HG03196 (cell line): Measurements from ENCODE around the gene SGPP2.
"Not testable (repeated sequence)": the region's sequence is repeated elsewhere in the genome, so short reads cannot be mapped to it uniquely, and the experiment has no call there.

Source experiments
- ATAC-seq: cut with Tn5 transposase; IDR thresholded peaks from one replicate; pipeline ENCODE4 v1.9.1; 2021; ENCODE audit not compliant: unreplicated experiment

The SGPP2 gene

DNA sequence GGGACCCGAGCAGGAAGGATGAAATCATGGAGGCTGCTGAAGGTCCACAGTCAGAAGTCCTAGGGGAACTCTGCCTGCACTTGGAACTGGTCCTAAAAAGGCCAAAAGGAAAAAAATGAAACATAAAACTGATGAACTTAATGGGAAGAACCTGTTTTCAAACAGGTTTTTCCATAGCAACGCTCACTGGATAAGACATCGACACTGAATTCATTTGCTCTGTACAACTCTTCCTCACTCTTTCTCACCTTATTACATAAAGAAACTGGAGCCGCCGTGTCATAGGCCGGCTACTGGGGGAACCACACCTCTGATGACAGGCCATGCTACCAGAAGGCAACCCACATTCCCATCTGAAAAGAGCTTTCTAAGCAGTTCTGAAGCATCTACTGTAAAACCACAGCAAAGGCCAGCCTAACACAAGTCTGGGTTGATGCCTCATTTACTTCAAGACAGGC lies 147.9 kb downstream of the SGPP2 start:
- no peak for ATAC-seq

DNA sequence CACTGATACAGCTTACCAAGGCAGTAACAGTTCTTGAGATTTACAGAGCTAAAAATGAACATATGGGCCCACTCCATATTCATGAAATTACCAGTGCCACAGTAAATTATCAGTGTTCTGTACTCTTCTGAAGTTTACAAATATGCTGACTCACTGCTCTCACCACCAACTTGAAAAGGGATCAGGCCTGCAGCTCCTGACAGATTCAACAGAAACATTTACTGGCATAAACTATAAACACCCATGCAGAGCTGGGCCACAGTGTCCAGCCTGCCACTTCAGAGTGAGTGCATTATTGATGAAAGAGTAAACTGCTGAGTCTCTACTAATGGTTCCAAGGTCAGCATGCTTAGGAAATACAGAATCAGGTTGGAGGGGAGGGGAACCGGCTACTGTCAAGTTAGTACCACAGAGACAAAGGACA lies 148.4 kb downstream of the SGPP2 start:
- ATAC-seq, result no peak

GRCh38 chr2:222575618-222576017 lies 151.3 kb downstream of the SGPP2 start:
- no peak for ATAC-seq

DNA sequence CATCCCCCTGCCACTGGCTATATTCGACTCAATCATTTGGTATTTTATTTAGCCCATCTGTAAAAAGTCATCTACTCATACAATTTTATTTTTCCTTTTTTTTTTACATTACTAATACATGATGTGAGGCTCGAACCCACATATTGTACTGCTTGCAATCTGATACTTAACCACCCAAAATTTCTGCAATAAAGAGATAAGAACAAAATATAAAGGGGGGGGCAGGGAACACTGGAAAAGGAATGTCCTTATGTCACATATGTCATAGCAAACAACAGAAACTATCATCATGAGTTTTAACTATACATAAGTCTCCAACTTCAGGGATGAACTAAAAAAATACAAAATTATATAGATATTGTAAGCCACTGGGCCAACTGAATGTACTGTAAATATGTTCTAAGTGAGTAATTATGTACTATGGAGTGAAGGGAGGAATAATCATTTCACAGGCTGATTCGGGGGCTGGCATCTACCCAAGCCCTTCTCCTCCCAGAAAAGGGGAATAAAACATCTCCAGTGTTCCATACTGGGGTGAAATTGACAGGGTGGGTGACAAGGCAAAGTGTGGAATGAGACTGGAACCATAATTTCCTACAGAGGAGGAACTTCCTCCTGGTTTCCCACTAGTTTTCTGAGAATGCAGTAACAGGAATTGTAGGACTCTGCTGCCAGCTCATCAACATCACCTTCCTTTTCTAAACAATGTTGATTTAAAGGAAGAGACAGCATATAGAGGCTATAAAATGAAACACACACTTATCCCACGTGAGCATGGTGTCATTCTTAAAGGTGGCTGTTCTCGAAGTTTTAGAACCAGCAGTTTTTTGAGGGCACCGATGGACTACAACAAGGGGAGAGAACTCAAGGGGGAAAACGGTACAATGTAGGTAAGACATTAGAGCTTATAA lies 152.1 kb downstream of the SGPP2 start:
- no peak for ATAC-seq

GRCh38 chr2:222577341-222577740 lies 153.0 kb downstream of the SGPP2 start:
- ATAC-seq, result no peak

- no peak for ATAC-seq
Observed at GRCh38 chr2:222582928-222583327, 158.6 kb downstream of the SGPP2 start.

GRCh38 chr2:222584589-222584988 lies 160.2 kb downstream of the SGPP2 start:
- ATAC-seq, result not testable (repeated sequence)

- no peak for ATAC-seq
Observed at GRCh38 chr2:222591661-222592060, 167.3 kb downstream of the SGPP2 start.

DNA sequence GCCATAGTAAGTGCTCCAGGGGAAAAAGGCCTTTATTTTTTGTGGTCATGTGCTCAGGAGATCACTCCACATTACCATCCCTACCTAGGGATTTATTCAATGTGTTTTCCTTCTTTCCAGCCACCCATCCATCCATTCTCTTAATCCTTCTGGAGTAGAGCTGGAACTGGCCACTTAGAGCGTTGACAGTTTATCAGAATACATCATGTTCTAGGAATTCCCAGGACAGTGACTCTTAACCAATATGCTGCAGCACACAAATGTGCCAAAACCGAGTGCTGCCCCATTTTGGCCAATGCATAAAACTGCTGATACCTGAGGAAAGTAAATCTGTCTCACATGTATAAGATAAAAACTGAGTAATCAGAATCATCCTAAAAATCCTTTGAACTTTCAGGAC lies 167.8 kb downstream of the SGPP2 start:
- ATAC-seq, result no peak

- no peak for ATAC-seq
Observed at GRCh38 chr2:222594679-222595078, 170.3 kb downstream of the SGPP2 start.

- ATAC-seq, result no peak
Observed at GRCh38 chr2:222595581-222595980, 171.2 kb downstream of the SGPP2 start.

DNA sequence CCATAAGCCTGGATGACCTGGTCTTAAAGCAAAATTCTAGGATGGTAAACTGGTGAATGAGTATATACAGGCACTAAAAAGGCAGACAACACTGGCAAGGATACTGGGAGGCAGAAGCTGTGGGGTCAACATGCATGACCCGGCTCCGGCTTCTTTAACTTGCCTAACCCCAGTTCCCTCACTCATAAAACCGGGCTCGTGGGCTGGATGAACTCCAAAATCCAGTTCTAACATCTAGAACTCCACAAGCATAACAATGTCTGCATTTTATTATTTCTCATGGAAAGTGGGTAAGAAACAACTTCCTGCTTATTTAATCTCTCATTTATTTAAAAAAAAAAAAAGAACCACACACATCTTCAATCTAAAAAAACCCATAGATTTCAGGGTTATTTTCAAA lies 174.3 kb downstream of the SGPP2 start:
- no peak for ATAC-seq

- ATAC-seq, result no peak
Observed at GRCh38 chr2:222603501-222603900, 179.2 kb downstream of the SGPP2 start.

DNA sequence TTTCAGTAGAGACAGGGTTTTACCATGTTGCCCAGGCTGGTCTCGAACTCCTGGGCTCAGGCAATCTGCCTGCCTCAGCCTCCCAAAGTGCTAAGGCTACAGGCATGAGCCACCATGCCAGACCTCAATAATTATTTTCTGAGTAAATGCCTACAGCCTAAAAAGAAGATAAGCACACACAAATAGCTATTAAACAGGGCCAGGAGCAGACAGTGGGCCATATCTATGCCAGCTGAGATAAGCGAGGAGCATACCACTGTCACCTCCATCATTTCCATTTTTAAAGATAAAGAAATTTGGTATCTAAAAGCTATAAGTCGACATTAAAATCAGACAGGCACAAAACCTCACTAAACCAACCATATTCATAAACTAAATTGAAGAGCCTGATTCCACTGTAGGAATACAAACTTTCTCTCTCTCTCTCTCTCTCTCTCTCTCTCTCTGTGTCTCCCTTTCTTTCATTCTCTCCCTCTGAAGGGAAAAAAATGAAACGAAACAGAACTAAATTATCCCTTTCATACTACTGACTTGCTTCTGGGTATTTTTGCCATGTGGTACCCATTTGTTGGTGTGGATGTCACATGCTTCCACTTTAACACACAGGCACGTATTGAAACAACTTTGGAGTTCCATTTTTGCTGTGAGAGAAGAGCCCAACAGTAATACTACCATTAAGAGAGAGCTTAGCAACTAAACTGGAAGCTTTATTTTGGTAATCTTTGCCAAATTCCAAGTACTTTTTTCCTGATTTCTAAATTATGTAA lies 180.6 kb downstream of the SGPP2 start:
- ATAC-seq, result no peak

GRCh38 chr2:222606306-222606705 lies 182.0 kb downstream of the SGPP2 start:
- ATAC-seq, result no peak

DNA sequence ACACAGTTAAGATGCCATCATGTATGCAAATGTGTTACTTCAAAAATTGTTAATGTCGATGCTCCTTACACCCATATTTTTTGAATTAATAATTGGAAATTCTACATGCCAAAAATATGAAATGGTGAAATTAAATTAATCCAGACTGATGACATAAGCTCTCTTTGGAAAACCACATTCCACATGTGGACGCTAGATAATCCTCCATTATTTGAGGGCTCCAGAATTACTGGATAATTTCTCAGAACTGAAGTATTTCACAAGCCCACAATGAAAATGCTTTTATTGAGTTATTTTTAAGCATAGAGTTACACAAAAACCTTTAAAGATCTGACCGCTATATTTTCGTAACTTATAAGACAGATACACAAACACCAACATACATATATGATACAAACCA lies 183.7 kb downstream of the SGPP2 start:
- no peak for ATAC-seq

GRCh38 chr2:222609381-222609780 lies 185.0 kb downstream of the SGPP2 start:
- no peak for ATAC-seq
